ENCODE results near the gene RPS21.

DNA sequence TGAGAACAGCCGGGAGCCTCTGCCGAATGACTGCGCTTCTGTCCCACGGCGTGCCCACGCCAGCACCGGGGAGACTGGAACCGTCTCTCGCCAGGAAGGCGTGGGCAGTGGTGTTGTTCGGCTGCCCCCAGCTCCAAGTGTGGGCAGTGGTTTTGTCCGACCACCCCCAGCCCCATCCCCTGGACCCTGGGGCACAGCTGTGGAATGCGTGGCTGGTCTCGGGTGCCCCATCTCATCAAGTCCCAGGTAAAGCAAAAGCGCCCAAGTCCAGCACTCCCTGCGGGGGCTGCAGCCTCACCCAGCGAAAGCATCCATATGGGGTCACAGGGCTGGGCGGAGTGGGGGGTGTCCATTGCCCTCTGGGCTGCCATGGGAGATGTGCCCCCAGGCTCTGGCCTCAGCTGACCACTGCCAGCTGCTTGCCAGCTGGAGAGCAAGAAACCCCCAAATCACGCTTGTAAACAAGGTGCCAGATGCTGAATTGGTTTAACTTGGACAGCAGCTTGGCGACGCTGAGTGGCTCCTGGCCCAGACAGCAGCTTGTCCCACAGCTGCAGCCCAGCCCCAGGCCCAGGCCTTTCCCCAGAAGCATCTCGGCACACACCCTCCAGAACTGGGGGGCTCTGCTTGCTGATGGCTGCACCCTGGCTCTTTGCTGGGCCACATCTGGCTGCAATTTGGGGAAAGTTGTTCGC, 15.7 kb downstream of the RPS21 start:
- TF ChIP-seq, protein P1, sequence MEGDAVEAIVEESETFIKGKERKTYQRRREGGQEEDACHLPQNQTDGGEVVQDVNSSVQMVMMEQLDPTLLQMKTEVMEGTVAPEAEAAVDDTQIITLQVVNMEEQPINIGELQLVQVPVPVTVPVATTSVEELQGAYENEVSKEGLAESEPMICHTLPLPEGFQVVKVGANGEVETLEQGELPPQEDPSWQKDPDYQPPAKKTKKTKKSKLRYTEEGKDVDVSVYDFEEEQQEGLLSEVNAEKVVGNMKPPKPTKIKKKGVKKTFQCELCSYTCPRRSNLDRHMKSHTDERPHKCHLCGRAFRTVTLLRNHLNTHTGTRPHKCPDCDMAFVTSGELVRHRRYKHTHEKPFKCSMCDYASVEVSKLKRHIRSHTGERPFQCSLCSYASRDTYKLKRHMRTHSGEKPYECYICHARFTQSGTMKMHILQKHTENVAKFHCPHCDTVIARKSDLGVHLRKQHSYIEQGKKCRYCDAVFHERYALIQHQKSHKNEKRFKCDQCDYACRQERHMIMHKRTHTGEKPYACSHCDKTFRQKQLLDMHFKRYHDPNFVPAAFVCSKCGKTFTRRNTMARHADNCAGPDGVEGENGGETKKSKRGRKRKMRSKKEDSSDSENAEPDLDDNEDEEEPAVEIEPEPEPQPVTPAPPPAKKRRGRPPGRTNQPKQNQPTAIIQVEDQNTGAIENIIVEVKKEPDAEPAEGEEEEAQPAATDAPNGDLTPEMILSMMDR (IDR thresholded peaks at IDR 0.05), result no peak
- no peak for TF ChIP-seq POLR2A (IDR thresholded peaks at IDR 0.05)
